Activated CD4-positive, alpha-beta T cell treated with anti-CD3 and anti-CD28 coated beads for 36 hours (primary cell): ENCODE measurements around the gene ZNF710. TPM values are rescaled to one million over a fixed set of nuclear protein-coding genes. Genes with fewer than 3 reads are reported as not detected.

Experiments used
- ATAC-seq: fragments of 200-7000 bp; cut with Tn5 transposase; one replicate; pipeline ENCODE4 v1.10.0; 2021; ENCODE audit warnings: mild to moderate bottlenecking, moderate library complexity
- CTCF ChIA-PET: fragments of 350-600 bp; sonication (Branson Sonifier 250); formaldehyde crosslinking; loops from one replicate; lab custom pipeline; 2021; ENCODE audit warnings: antibody characterized with exemption; lab: Charles Lee
- POLR2A ChIA-PET: fragments of 350-600 bp; sonication (Branson Sonifier 250); formaldehyde crosslinking; loops from one replicate; lab custom pipeline; 2021; ENCODE audit warnings: antibody characterized with exemption, inconsistent platforms; lab: Charles Lee
- DNase-seq: peaks from one replicate; pipeline ENCODE4 v3.0.0-alpha.2; 2020
- H3K27ac Mint-ChIP-seq: one replicate; pipeline ENCODE4 v1.8.0; 2021; ENCODE audit warnings: mixed read lengths
- H3K27me3 Mint-ChIP-seq: one replicate; pipeline ENCODE4 v1.8.0; 2021; ENCODE audit warnings: mixed read lengths
- H3K36me3 Mint-ChIP-seq: one replicate; pipeline ENCODE4 v1.8.0; 2021; ENCODE audit warnings: low read depth, mixed read lengths
- H3K4me1 Mint-ChIP-seq: one replicate; pipeline ENCODE4 v1.8.0; 2021; ENCODE audit warnings: mixed read lengths
- H3K4me3 Mint-ChIP-seq: one replicate; pipeline ENCODE4 v1.8.0; 2021; ENCODE audit warnings: mild to moderate bottlenecking, moderate library complexity, mixed read lengths
- H3K9me3 Mint-ChIP-seq: one replicate; pipeline ENCODE4 v1.8.0; 2021; ENCODE audit warnings: low read depth, mixed read lengths
- intact Hi-C, 2 experiments: fragments of 100-400 bp; cut with DNase I in 1 of 2; cut with micrococcal nuclease in 1 of 2; formaldehyde crosslinking; loops; one replicate each; pipeline versions ENCODE4 v1.14.2 to v1.15.1; 2022 to 2024; cut with DNase I, micrococcal nuclease
- total RNA-seq, 2 experiments: library from RNA; stranded (reverse); gene quantifications; one replicate each; pipeline ENCODE4 v1.2.3, GENCODE V29; 2021

ZNF710 gene
- total RNA-seq, 2 experiments from 2014 or later = 22.8 to 34.9 TPM

DNA sequence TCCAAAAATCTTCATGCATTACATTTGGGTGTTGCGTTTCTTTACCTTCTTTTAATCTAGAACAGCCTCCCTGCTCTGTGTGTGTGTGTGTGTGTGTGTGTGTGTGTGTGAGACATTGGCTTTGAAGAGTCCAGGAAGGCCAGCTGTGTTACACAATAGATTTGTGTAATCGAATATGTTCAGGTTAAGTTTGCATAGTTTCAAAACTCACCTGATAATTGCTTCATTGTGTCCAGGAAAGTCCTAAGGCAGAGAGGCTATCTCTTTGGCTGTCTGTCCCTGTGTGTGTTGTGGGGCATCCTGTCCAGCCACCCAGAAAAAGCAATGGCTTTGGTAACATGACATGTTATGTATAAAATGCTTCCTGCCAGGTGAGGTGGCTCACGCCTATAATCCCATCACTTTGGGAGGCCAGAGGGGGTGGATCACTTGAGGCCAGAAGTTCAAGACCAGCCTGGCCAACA is 37.5 kb downstream of the ZNF710 start:
- Mint-ChIP-seq H3K9me3 (no peaks in the 10 kb centered on the region), H3K27me3 (no peaks in the 10 kb centered on the region), H3K27ac (peak overlapping the region; percentile 95), H3K4me3 (peak overlapping the region; percentile 6), H3K4me1 (peaks cover 73% of the 10 kb centered on the region), H3K36me3 (peaks cover 11% of the 10 kb centered on the region)
- no peak for ATAC-seq
- intact Hi-C loops = loop anchor here (1.0 to 10.0 kb wide), 8 partner anchors 21 to 366 kb away; partner anchors contain the start of gene GDPGP1 (in 1 of the 2)
- POLR2A ChIA-PET = interaction anchor here (0.7 kb wide), 1 partner anchor 225 kb away, joined by 3 read pairs; no protein-coding TSS in a partner anchor
- DNase-seq = no peak
- CTCF ChIA-PET = no interaction called here

- POLR2A ChIA-PET = no interaction called here
- intact Hi-C loops = loop anchor here in 1 of 2 experiments (10.0 kb wide), 1 partner anchor 365 kb away; no protein-coding TSS in a partner anchor
- Mint-ChIP-seq H3K27ac (peak overlapping the region; percentile 95), H3K27me3 (no peaks in the 10 kb centered on the region), H3K4me1 (peaks cover 64% of the 10 kb centered on the region), H3K9me3 (no peaks in the 10 kb centered on the region), H3K4me3 (no peak overlapping the region), H3K36me3 (peaks cover 11% of the 10 kb centered on the region)
- DNase-seq (no peak), ATAC-seq (no peak)
- CTCF ChIA-PET = no interaction called here
Measured at GRCh38 chr15:90039996-90040395, 38.9 kb downstream of the ZNF710 start.

GRCh38 chr15:90040618-90041017 is 39.5 kb downstream of the ZNF710 start:
- ATAC-seq = no peak
- Mint-ChIP-seq H3K27ac (peak overlapping the region; percentile 33), H3K4me1 (peaks cover 61% of the 10 kb centered on the region), H3K27me3 (no peaks in the 10 kb centered on the region), H3K9me3 (no peaks in the 10 kb centered on the region), H3K36me3 (peaks cover 10% of the 10 kb centered on the region), H3K4me3 (no peak overlapping the region)
- intact Hi-C loops = no loop called here
- no peak for DNase-seq
- ChIA-PET CTCF (interaction anchor here (0.7 kb wide), 1 partner anchor 36 kb away, joined by 3 read pairs; no protein-coding TSS in a partner anchor), POLR2A (interaction anchor here (0.6 kb wide), 1 partner anchor 130 kb away, joined by 4 read pairs; no protein-coding TSS in a partner anchor)

DNA sequence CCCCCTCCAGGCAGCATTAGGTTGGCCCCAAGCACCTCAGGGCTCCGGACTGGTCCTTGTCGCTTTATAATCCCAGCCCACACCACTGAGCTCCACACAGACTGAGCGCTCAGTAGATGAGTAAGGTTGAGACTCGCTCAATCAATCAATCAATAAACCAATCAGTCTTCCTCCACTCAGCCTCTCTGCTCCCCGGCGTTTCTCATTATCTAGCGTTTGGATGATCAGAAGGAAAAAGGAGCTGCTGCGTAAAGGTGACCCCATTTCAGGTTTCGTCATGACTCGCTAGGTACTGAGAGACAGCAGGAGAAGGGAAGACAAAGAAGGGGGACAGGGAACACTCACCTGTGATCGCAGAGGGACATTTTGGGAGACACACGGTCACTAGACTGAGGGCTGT is 41.2 kb downstream of the ZNF710 start:
- H3K27ac Mint-ChIP-seq = no peak overlapping the region
- no peak overlapping the region for H3K4me3 Mint-ChIP-seq
- H3K36me3 Mint-ChIP-seq = peaks cover 3% of the 10 kb centered on the region
- peaks cover 50% of the 10 kb centered on the region for H3K4me1 Mint-ChIP-seq
- DNase-seq (no peak), ATAC-seq (no peak)
- intact Hi-C loops = no loop called here
- no peaks in the 10 kb centered on the region for H3K27me3 Mint-ChIP-seq
- no peaks in the 10 kb centered on the region for H3K9me3 Mint-ChIP-seq
- CTCF ChIA-PET = no interaction called here
- POLR2A ChIA-PET = no interaction called here

DNA sequence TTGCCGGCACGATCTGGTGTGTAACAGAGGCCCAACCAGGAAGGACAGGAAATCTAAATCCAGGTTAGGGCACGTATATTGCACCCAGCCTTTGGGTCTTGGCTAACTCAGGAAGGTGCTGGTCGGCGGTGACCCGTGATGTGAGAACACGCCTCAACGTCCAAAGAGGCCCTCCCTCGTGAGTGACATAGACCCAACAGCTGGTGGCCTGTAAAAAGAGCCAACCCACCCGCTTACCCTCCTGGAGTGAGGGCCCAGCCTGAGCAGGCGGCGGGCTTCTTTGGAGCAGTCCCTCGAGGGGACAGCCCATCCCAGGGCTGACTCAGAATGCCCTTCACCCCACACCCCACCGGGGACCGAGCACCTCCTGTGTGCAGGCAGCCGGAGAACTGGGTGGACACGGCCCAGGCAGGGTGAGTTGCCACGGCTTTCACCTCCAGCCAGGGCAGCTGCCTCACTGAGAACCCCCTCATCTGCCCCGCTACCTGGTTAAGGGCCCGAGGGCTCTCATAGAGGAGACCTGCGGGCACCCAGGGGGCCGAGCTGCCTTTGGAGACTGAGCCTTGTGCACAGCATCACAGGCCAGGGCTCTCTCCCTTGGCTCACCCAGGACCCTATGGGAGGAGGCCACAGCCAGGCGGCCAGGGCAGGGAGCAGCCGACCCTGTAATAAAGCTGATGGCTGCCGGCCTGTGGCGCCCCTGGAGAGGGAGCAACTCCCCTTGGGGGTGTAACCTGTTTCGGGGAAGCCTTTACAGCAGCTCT is 41.8 kb downstream of the ZNF710 start:
- POLR2A ChIA-PET = no interaction called here
- no peak overlapping the region for H3K27ac Mint-ChIP-seq
- intact Hi-C loops = no loop called here
- no peaks in the 10 kb centered on the region for H3K27me3 Mint-ChIP-seq
- no peaks in the 10 kb centered on the region for H3K9me3 Mint-ChIP-seq
- DNase-seq (no peak), ATAC-seq (no peak)
- CTCF ChIA-PET = no interaction called here
- no peak overlapping the region for H3K4me3 Mint-ChIP-seq
- H3K4me1 Mint-ChIP-seq = peaks cover 44% of the 10 kb centered on the region
- no peaks in the 10 kb centered on the region for H3K36me3 Mint-ChIP-seq

DNA sequence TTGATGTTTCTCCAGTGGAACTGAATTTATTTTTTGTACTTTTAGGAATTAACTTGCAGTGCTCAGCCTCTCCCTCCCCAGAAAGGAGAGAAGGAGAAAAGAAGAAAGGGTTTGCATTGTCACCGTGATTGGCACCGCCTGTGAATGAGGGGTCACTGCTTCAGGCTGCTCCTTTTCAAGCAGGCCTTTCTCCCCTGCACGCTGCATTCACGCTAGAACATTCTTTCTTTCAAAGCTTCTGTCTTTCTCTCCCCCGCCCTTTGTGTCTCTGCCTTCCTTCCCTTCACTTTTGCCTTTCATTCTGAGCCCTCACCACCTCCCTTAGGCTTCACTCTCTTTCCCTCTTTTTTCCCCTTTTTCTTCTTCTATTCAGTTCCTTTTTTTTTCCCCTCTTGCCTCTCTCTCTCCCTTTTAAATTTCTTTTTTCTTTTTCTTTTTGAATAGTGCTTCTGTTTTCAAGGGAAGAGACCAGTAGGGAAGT is 42.4 kb downstream of the ZNF710 start:
- Mint-ChIP-seq H3K4me1 (peaks cover 38% of the 10 kb centered on the region), H3K27ac (no peak overlapping the region), H3K4me3 (no peak overlapping the region), H3K27me3 (no peaks in the 10 kb centered on the region), H3K36me3 (no peaks in the 10 kb centered on the region), H3K9me3 (no peaks in the 10 kb centered on the region)
- ChIA-PET CTCF (no interaction called here), POLR2A (no interaction called here)
- intact Hi-C loops = no loop called here
- DNase-seq = no peak
- no peak for ATAC-seq

DNA sequence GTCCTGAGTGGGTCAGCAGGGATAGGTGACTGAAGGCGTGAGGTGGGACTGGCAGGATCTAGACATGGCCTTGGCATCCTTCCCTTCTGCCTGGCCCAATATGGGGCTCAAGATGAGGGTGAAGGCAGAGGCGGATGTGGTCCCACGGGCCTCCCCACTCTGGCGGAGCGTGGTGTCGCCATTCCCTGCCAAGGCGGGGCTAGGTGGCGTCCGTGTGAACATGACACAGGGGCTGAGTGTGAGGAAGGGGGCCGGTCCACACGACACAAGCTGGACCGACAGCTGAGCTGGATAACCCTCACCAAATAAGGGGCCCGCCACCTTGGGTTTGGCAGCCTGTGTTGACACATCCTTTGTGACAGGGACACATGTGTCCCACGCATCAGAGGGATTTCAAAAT is 43.1 kb downstream of the ZNF710 start:
- ChIA-PET POLR2A (no interaction called here), CTCF (no interaction called here)
- Mint-ChIP-seq H3K4me3 (no peak overlapping the region), H3K36me3 (no peaks in the 10 kb centered on the region), H3K9me3 (no peaks in the 10 kb centered on the region), H3K4me1 (peaks cover 31% of the 10 kb centered on the region), H3K27me3 (no peaks in the 10 kb centered on the region), H3K27ac (no peak overlapping the region)
- ATAC-seq = no peak
- DNase-seq = no peak
- intact Hi-C loops = no loop called here

DNA sequence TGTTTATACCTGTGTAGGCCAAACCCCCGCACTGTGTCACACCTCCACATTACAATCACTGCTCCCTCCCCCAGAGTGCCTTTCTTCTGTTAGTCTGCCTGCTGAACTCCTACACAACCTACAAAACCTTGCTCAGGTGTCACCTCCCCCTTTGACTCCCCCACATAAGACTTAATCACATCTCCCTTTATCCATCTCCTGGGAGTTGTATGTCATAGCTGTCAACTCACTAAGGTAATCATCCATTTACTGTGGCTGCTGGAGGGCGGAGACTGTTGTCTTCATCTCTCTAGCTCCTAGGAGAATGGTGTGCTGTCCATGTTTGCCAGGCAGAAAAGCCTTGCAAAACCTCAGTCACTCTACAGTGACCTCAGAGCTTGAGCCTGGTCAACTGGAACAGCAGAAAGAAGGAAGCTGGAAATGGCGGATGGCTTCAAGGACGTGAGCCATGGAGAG is 43.8 kb downstream of the ZNF710 start:
- Mint-ChIP-seq H3K4me1 (peaks cover 24% of the 10 kb centered on the region), H3K27ac (no peak overlapping the region), H3K27me3 (no peaks in the 10 kb centered on the region), H3K36me3 (no peaks in the 10 kb centered on the region), H3K4me3 (no peak overlapping the region), H3K9me3 (no peaks in the 10 kb centered on the region)
- ATAC-seq (no peak), DNase-seq (no peak)
- ChIA-PET POLR2A (no interaction called here), CTCF (interaction anchor here (0.9 kb wide), 1 partner anchor 10 kb away, joined by 3 read pairs; no protein-coding TSS in a partner anchor)
- intact Hi-C loops = no loop called here

- Mint-ChIP-seq H3K36me3 (no peaks in the 10 kb centered on the region), H3K4me1 (peaks cover 16% of the 10 kb centered on the region), H3K27me3 (no peaks in the 10 kb centered on the region), H3K4me3 (no peak overlapping the region), H3K9me3 (no peaks in the 10 kb centered on the region), H3K27ac (no peak overlapping the region)
- ATAC-seq (no peak), DNase-seq (no peak)
- ChIA-PET POLR2A (no interaction called here), CTCF (no interaction called here)
- intact Hi-C loops = no loop called here
Measured at GRCh38 chr15:90046289-90046688, 45.2 kb downstream of the ZNF710 start.

DNA sequence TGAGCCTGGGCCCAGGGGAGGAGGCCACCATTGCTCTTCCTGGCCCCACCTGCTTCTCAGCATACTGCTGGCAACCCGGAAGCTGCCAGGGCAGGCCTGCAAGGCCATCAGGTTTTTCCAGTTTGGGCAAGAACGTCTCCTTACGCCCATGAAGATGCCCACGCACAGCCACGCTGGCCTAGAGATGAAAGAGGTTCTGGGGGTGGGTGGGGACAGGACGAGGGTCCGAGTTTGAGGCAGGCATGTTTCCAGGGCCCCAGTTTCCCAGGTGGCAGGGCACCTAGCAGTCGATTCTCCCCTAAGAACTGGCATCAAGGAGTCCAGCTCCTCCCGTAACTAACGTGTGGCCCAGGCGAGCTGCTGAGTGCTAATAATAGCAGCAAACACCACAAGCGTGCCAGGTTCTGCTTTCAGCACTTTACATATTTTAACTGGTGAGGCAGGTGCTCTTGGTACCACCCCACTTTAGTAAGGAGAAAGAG is 45.8 kb downstream of the ZNF710 start:
- POLR2A ChIA-PET = no interaction called here
- no peaks in the 10 kb centered on the region for H3K27me3 Mint-ChIP-seq
- CTCF ChIA-PET = interaction anchor here (0.6 kb wide), 1 partner anchor 475 kb away, joined by 3 read pairs; no protein-coding TSS in a partner anchor
- peaks cover 16% of the 10 kb centered on the region for H3K4me1 Mint-ChIP-seq
- no peak overlapping the region for H3K4me3 Mint-ChIP-seq
- ATAC-seq (no peak), DNase-seq (no peak)
- H3K9me3 Mint-ChIP-seq = no peaks in the 10 kb centered on the region
- H3K36me3 Mint-ChIP-seq = no peaks in the 10 kb centered on the region
- intact Hi-C loops = no loop called here
- H3K27ac Mint-ChIP-seq = no peak overlapping the region

DNA sequence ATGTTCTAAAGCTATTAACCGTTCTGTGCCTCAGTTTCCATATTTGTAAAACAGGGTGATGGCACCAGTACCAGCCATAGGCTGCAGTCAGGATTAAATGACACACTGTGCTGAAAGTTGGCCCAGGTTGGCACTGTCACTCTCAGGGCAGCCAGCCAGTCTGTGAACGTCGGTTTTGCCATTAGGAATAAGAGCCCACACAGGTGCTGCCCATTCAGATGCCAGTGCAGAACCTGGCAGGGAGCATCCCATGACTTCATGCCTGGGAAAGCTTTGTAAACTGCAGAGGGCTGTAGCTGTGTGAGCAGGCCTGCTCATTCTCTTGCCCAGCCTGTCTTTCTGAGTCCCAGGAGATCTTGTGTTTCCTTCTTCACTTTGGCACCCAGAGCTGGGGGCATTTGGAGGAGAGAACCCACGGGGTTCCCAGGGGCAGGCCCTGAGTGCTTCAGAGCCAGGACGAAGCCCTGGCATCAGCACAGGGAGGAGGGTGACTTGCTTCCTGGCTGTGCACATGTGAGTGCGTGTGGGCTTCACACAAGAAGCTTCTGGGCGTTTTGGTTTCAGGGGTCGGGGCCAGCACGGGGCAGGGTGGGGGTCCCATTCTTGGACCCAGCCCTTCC is 46.9 kb downstream of the ZNF710 start:
- peaks cover 16% of the 10 kb centered on the region for H3K4me1 Mint-ChIP-seq
- no peak overlapping the region for H3K27ac Mint-ChIP-seq
- POLR2A ChIA-PET = no interaction called here
- peaks cover 2% of the 10 kb centered on the region for H3K36me3 Mint-ChIP-seq
- no peaks in the 10 kb centered on the region for H3K27me3 Mint-ChIP-seq
- DNase-seq (no peak), ATAC-seq (no peak)
- intact Hi-C loops = no loop called here
- H3K9me3 Mint-ChIP-seq = no peaks in the 10 kb centered on the region
- no peak overlapping the region for H3K4me3 Mint-ChIP-seq
- CTCF ChIA-PET = interaction anchor here (0.5 to 1.2 kb wide), 5 partner anchors 76 to 304 kb away, joined by 3 read pairs; no protein-coding TSS in a partner anchor
